RWPE2 (cell line): ENCODE data around the gene HOXA10.
A peak's percentile ranks its signal among the peaks of the same experiment; 100 is the strongest.

Source experiments
- ATAC-seq: fragments of 200-7000 bp; cut with Tn5 transposase; 3 replicates; pipeline ENCODE4 v1.9.1; 2021; ENCODE audit warnings: low read depth
- DNase-seq: peaks from one replicate; pipeline ENCODE4 v3.0.0-alpha.2; 2020; ENCODE audit warnings: low spot score
- H3K27ac ChIP-seq: fragments of 450-650 bp; 2 replicates; pipeline ENCODE4 v1.5.1; 2017; ENCODE audit warnings: mild to moderate bottlenecking; ENCODE audit not compliant: poor library complexity, severe bottlenecking
- H3K27me3 ChIP-seq: fragments of 250-450 bp; sonication (Bioruptor Pico); 2 replicates; pipeline ENCODE4 v1.5.1; 2021; ENCODE audit warnings: mild to moderate bottlenecking, moderate library complexity; ENCODE audit not compliant: insufficient read depth, poor library complexity, severe bottlenecking
- H3K36me3 ChIP-seq: fragments of 250-450 bp; sonication (Bioruptor Pico); 2 replicates; pipeline ENCODE4 v1.5.1; 2020; ENCODE audit warnings: low read depth, mild to moderate bottlenecking, moderate library complexity
- H3K4me1 ChIP-seq: fragments of 250-450 bp; sonication (Bioruptor Pico); 2 replicates; pipeline ENCODE4 v1.5.1; 2021; ENCODE audit warnings: mild to moderate bottlenecking, moderate library complexity; ENCODE audit not compliant: insufficient read depth, poor library complexity, severe bottlenecking
- H3K4me3 ChIP-seq: fragments of 250-450 bp; sonication (Bioruptor Pico); 2 replicates; pipeline ENCODE4 v1.5.1; 2021; ENCODE audit warnings: mild to moderate bottlenecking, moderate library complexity; ENCODE audit not compliant: severe bottlenecking
- H3K9me3 ChIP-seq: fragments of 250-450 bp; sonication (Bioruptor Pico); 2 replicates; pipeline ENCODE4 v1.5.1; 2021; ENCODE audit warnings: mild to moderate bottlenecking, moderate library complexity; ENCODE audit not compliant: severe bottlenecking
- CTCF ChIP-seq: fragments of 450-650 bp; IDR thresholded peaks from one replicate; pipeline ENCODE4 v1.5.1; 2017; ENCODE audit warnings: mild to moderate bottlenecking, moderate library complexity; ENCODE audit not compliant: poor library complexity, severe bottlenecking

HOXA10 gene

GRCh38 chr7:27122077-27122910 is 51.8 kb downstream of the HOXA10 start:
- no peak for TF ChIP-seq CTCF
- no peaks in the 10 kb centered on the region for H3K27me3 ChIP-seq
- H3K36me3 ChIP-seq: no peaks in the 10 kb centered on the region
- H3K9me3 ChIP-seq: no peaks in the 10 kb centered on the region
- DNase-seq (peak; percentile 33), ATAC-seq (no peak)
- no peak overlapping the region for H3K4me3 ChIP-seq
- no peaks in the 10 kb centered on the region for H3K4me1 ChIP-seq
- H3K27ac ChIP-seq: no peak overlapping the region

GRCh38 chr7:27121684-27122076 is 52.4 kb downstream of the HOXA10 start:
- Histone ChIP-seq H3K36me3 (no peaks in the 10 kb centered on the region), H3K27ac (no peak overlapping the region), H3K4me1 (no peaks in the 10 kb centered on the region), H3K27me3 (no peaks in the 10 kb centered on the region), H3K9me3 (no peaks in the 10 kb centered on the region), H3K4me3 (no peak overlapping the region)
- ATAC-seq (no peak), DNase-seq (no peak)
- TF ChIP-seq CTCF: no peak
